K562 (cell line): ENCODE measurements around the gene TARM1. TPM values are rescaled to one million over a fixed set of nuclear protein-coding genes. Genes with fewer than 3 reads are reported as not detected.

Experiments
- ARID4B ChIP-seq: sonication (generic); formaldehyde crosslinking; IDR thresholded peaks from 2 replicates; pipeline ENCODE4 v1.8.0; 2022; ENCODE audit warnings: mild to moderate bottlenecking, missing genetic modification reagents
- BRD4 ChIP-seq: fragments of 200-600 bp; sonication (generic); IDR thresholded peaks from 2 replicates; pipeline ENCODE4 v1.6.1; 2017; ENCODE audit warnings: inconsistent platforms
- E2F5 ChIP-seq: sonication (generic); formaldehyde crosslinking; IDR thresholded peaks from 2 replicates; pipeline ENCODE4 v1.8.0; 2022; ENCODE audit warnings: mild to moderate bottlenecking, missing genetic modification reagents
- EHMT2 ChIP-seq: fragments of 450-650 bp; IDR thresholded peaks from 2 replicates; pipeline ENCODE4 v1.6.1; 2018; ENCODE audit warnings: antibody characterized with exemption
- EP300 ChIP-seq: IDR thresholded peaks from 2 replicates; pipeline ENCODE4 v1.6.1; 2012; ENCODE audit warnings: low read length, improper control_type of control experiment
- EWSR1 ChIP-seq: fragments of 450-650 bp; IDR thresholded peaks from 2 replicates; pipeline ENCODE4 v1.6.1; 2018; ENCODE audit warnings: borderline replicate concordance, mild to moderate bottlenecking, low read depth, moderate library complexity; ENCODE audit not compliant: partially characterized antibody
- MCM7 ChIP-seq, 2 experiments: fragments of 450-650 bp; IDR thresholded peaks; 2 replicates each; pipeline ENCODE4 v1.6.1; 2016 to 2018
- NFATC3 ChIP-seq: fragments of 450-650 bp; IDR thresholded peaks from 2 replicates; pipeline ENCODE4 v1.6.1; 2017; ENCODE audit warnings: mild to moderate bottlenecking
- NFXL1 ChIP-seq: fragments of 450-650 bp; formaldehyde crosslinking; IDR thresholded peaks from 2 replicates; pipeline ENCODE4 v1.4.0; 2021; ENCODE audit warnings: mild to moderate bottlenecking
- PBX2 ChIP-seq, 2 experiments: IDR thresholded peaks in 1 of 2; conservative IDR thresholded peaks in 1 of 2; 2 replicates each; pipeline ENCODE4 v1.6.1; 2016; ENCODE audit warnings: low read depth in 2 of 2, mild to moderate bottlenecking in 1 of 2, missing compliant biosample characterization in 1 of 2, missing genetic modification characterization in 1 of 2, moderate library complexity in 1 of 2
- SMAD1 ChIP-seq: fragments of 150-350 bp; IDR thresholded peaks from 2 replicates; pipeline ENCODE4 v1.6.1; 2014; ENCODE audit warnings: low read length, low read depth; ENCODE audit not compliant: partially characterized antibody
- SRSF9 ChIP-seq: fragments of 200-400 bp; formaldehyde crosslinking; IDR thresholded peaks from 2 replicates; pipeline ENCODE4 v1.6.1; 2017; ENCODE audit warnings: low read depth, low read length, borderline replicate concordance
- ZHX1 ChIP-seq: fragments of 150-350 bp; conservative IDR thresholded peaks from 2 replicates; pipeline ENCODE4 v1.6.1; 2014; ENCODE audit warnings: low read length
- ZNF23 ChIP-seq: fragments of 250-450 bp; sonication (Bioruptor Pico); IDR thresholded peaks from 2 replicates; pipeline ENCODE4 v1.4.0; 2020; ENCODE audit warnings: mild to moderate bottlenecking
- ZNF24 ChIP-seq: fragments of 450-650 bp; IDR thresholded peaks from 2 replicates; pipeline ENCODE4 v1.6.1; 2016
- ZNF589 ChIP-seq: fragments of 200-800 bp; sonication (Bioruptor generic); IDR thresholded peaks from 2 replicates; pipeline ENCODE4 v1.6.1; 2016; ENCODE audit warnings: low read depth, missing genetic modification characterization, missing compliant biosample characterization
- ZSCAN32 ChIP-seq: fragments of 450-650 bp; formaldehyde crosslinking; IDR thresholded peaks from 2 replicates; pipeline ENCODE4 v1.4.0; 2020; ENCODE audit warnings: mild to moderate bottlenecking, moderate library complexity
- ZZZ3 ChIP-seq: fragments of 450-650 bp; IDR thresholded peaks from 2 replicates; pipeline ENCODE4 v1.6.1; 2016; ENCODE audit warnings: antibody characterized with exemption, mild to moderate bottlenecking, moderate library complexity
- polyA plus RNA-seq, 8 experiments: library from polyadenylated mRNA; depleted of rRNA in 4 of 8; stranded (reverse) in 5 of 8; unstranded in 3 of 8; fragments of >200 nt; fragmentation: Nextera tagmentation in 2 of 8; fragmentation: Illumina TruSeq in 1 of 8; extraction: Ambion mirVana in 2 of 8; extraction: Trizol in 1 of 8; gene quantifications; 2 replicates each; pipeline versions ENCODE4 v1.2.1 to v1.2.3, GENCODE V29; 2011 to 2014; ENCODE audit warnings: inconsistent platforms in 1 of 8, missing spikeins in 1 of 8
- total RNA-seq, 7 experiments: library from RNA; depleted of rRNA in 6 of 7; stranded (reverse); fragments of >200 nt in 6 of 7; fragmentation: Illumina TruSeq in 2 of 7; extraction: Trizol in 2 of 7; gene quantifications; 2 replicates each; pipeline versions ENCODE4 v1.2.1 to v1.2.3, GENCODE V29; 2011 to 2021; ENCODE audit warnings: low replicate concordance in 1 of 7

The TARM1 gene
- total and polyA plus RNA-seq, 9 of the 15 experiments (the other 6 are each of a cell fraction or from before 2014, with no cell fraction given): not detected

GRCh38 chr19:54102421-54103169 is 21.4 kb upstream of the TARM1 start, which contains the start of gene NDUFA3 (continued):
- TF ChIP-seq ARID4B (CRISPR knock-in tag) (0 out of 2 replicates have a peak, but pooled peaks have one; percentile 28), NFATC3 (no peak), E2F5 (CRISPR knock-in tag) (no peak), ZSCAN32 (no peak), ZNF23 (CRISPR knock-in tag) (no peak), SRSF9 (no peak), MCM7 (IDR thresholded peaks at IDR 0.05) (no peak), EHMT2 (no peak), PBX2 (CRISPR knock-in tag; IDR thresholded peaks at IDR 0.05; ENCODE audit: low read depth) (no peak), PBX2 (tag; conservative IDR thresholded peaks at IDR 0.05; ENCODE audit: low read depth) (no peak), SMAD1 (no peak), ZNF24 (peak; percentile 55; the same call in 1 of the 2 replicates), EP300 (no peak), ZNF589 (CRISPR knock-in tag) (0 out of 2 replicates have a peak, but pooled peaks have one; percentile 45), ZHX1 (no peak), EWSR1 (no peak), BRD4 (no peak; the same call in 1 of the 2 replicates), ZZZ3 (no peak), NFXL1 (CRISPR knock-in tag) (no peak)
